Mesodermal cell (in vitro differentiated cells): ENCODE measurements around the gene TREX2.
A peak's percentile ranks its signal among the peaks of the same experiment; 100 is the strongest.

Experiments used
- H3K27ac ChIP-seq: 2 replicates; pipeline ENCODE4 v1.7.0; 2013; ENCODE audit warnings: mild to moderate bottlenecking, low read depth, low read length, moderate library complexity; ENCODE audit not compliant: severe bottlenecking
- H3K36me3 ChIP-seq: 2 replicates; pipeline ENCODE4 v1.7.1; 2013; ENCODE audit warnings: mild to moderate bottlenecking, low read length, moderate library complexity; ENCODE audit not compliant: control insufficient read depth, insufficient read depth
- H3K4me1 ChIP-seq: one replicate; pipeline ENCODE4 v1.7.1; 2013; ENCODE audit warnings: mild to moderate bottlenecking, low read length; ENCODE audit not compliant: insufficient read depth, control insufficient read depth, poor library complexity, severe bottlenecking
- H3K4me3 ChIP-seq: 2 replicates; pipeline ENCODE4 v1.7.0; 2013; ENCODE audit warnings: low read length, control low read depth, mild to moderate bottlenecking; ENCODE audit not compliant: insufficient read depth, poor library complexity, severe bottlenecking; ENCODE audit errors: extremely low read depth
- H3K9me3 ChIP-seq: 2 replicates; pipeline ENCODE4 v1.7.1; 2013; ENCODE audit warnings: mild to moderate bottlenecking, low read length, moderate library complexity; ENCODE audit not compliant: control insufficient read depth
- WGBS, 2 experiments: methylation state at CpG; one replicate each; pipeline ENCODE4 v1.1.5; 2013; ENCODE audit warnings: missing lambda C conversion rate in 2 of 2; ENCODE audit not compliant: insufficient coverage in 2 of 2; 5-methylcytosine and 5-hydroxymethylcytosine counted together

The TREX2 gene

DNA sequence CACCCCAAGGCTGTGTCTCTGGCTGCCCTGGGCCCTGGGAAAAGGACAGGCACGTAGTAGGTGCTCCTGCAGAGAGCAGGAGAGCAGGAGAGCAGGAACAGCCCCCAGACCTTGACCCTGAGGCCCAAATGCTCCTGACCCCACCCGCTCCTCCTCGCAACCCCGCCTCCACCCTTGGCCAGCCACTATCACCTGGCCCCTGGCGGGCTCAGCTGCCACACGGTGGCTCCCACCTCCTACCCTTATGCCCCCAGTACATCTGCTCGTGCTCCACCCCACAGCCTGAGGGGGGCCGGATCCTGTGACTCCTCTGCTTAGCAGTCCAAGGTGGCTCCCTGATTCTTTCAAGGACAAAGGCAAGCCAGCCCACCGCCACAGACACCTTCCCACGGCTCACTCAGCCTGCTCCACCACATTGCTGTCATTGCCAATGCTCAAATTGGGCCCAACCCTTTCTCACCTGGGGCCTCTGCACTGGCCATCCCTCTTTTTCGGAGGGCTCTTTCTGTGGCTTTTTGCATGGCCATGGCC lies 30.0 kb upstream of the TREX2 start:
- H3K36me3 ChIP-seq: no peaks in the 10 kb centered on the region
- no peak overlapping the region for H3K27ac ChIP-seq
- no peaks in the 10 kb centered on the region for H3K9me3 ChIP-seq
- H3K4me1 ChIP-seq: peaks cover 9% of the 10 kb centered on the region
- H3K4me3 ChIP-seq: no peak overlapping the region
- 81 to 89% methylated on average over 5 to 9 of the region's 11 CpGs for WGBS, 2 experiments

DNA sequence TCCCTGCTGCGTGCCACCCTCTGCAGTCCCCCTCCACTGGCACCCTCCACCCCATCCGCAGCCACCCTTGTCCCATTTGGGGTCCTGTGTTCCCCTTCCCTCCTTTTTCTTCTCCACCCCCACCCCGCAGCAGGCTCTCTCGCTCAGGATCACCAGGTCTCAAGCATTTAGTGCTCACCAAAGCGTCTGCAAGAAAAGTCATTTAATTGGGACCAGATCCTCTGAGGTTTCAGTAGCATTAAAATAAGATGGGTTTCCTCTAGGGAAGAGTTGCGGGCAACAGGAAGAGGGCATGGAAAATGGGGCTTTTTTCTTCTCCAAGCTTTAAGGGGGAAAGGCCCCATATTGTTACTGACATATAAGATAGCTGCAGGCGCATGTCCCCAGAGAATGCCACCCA lies 29.4 kb upstream of the TREX2 start:
- Histone ChIP-seq H3K27ac (no peak overlapping the region), H3K36me3 (no peaks in the 10 kb centered on the region), H3K4me3 (no peak overlapping the region), H3K4me1 (peaks cover 9% of the 10 kb centered on the region), H3K9me3 (no peaks in the 10 kb centered on the region)
- 67 to 100% methylated on average over 1 to 2 of the region's 7 CpGs for WGBS, 2 experiments

DNA sequence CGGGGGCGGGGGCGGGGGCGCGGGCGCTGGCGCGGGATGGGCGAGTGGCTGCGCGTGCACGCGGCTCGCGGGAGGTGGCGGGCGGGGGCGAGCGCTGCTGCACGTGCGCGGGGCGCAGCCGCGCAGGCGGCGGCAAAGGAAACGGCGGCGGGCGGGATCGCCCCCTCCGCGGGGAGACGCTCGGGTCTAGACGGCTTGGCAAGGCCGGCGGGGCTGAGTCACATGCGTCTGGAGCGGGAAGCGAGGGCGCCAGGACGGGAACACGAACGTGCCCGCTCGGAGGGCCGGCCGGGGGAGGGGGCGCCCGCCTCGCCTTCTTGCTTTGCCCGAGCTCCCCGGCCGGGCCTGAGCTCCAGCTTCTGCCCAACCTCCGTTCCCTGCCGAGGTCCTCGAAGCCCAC lies 28.9 kb upstream of the TREX2 start:
- Histone ChIP-seq H3K4me1 (peaks cover 9% of the 10 kb centered on the region), H3K9me3 (no peaks in the 10 kb centered on the region), H3K36me3 (no peaks in the 10 kb centered on the region), H3K27ac (no peak overlapping the region), H3K4me3 (no peak overlapping the region)
- 20% methylated on average over 1 of the region's 59 CpGs; no CpG with 5 or more reads in 1 of the 2 experiments for WGBS, 2 experiments

DNA sequence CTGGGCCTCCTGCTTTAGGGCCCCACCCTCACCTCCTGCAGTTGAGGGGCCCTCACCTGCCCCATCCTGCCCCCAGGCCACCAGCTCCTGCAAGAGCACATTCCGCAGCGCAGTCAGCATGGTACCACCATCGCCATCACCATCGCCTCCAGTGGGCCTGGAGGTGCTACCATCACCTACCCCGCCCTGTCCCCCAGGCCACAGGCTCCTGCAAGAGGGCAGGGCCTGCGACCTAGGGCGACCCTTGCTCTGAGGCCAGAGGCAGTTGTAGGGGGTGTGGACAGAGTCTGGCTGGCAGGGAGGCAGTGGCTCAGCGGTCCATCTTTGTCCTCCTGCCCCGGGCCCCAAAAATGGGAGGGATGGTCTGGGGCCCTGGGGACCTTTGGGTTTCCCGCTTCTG lies 28.4 kb upstream of the TREX2 start:
- no peak overlapping the region for H3K27ac ChIP-seq
- H3K9me3 ChIP-seq: no peaks in the 10 kb centered on the region
- peaks cover 9% of the 10 kb centered on the region for H3K4me1 ChIP-seq
- H3K36me3 ChIP-seq: no peaks in the 10 kb centered on the region
- 90% methylated on average over 2 of the region's 10 CpGs; no CpG with 5 or more reads in 1 of the 2 experiments for whole genome bisulfite sequencing, 2 experiments
- no peak overlapping the region for H3K4me3 ChIP-seq

DNA sequence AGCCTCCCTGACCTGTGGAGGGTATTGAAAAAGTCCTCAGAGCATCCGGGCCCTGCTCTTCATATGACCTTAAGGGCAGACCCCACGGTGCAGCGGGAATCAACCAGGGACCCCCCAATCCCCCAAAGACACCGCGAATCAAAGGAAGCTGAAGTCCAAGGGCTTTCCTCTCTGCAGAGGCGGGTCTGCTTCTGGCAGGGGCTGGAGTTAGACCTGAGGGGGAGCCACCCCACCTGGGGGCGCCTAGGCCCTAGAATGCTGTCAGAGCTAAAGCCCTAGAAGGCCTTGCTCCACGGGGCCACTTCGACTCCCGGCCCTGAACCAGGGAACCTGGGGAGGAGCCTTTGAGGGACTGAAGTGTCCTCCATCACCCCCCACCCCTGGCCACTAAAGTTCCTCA lies 27.3 kb upstream of the TREX2 start:
- 93% methylated on average over 2 of the region's 10 CpGs; no CpG with 5 or more reads in 1 of the 2 experiments for WGBS, 2 experiments
- Histone ChIP-seq H3K36me3 (no peaks in the 10 kb centered on the region), H3K27ac (no peak overlapping the region), H3K4me1 (peaks cover 9% of the 10 kb centered on the region), H3K4me3 (no peak overlapping the region), H3K9me3 (no peaks in the 10 kb centered on the region)

DNA sequence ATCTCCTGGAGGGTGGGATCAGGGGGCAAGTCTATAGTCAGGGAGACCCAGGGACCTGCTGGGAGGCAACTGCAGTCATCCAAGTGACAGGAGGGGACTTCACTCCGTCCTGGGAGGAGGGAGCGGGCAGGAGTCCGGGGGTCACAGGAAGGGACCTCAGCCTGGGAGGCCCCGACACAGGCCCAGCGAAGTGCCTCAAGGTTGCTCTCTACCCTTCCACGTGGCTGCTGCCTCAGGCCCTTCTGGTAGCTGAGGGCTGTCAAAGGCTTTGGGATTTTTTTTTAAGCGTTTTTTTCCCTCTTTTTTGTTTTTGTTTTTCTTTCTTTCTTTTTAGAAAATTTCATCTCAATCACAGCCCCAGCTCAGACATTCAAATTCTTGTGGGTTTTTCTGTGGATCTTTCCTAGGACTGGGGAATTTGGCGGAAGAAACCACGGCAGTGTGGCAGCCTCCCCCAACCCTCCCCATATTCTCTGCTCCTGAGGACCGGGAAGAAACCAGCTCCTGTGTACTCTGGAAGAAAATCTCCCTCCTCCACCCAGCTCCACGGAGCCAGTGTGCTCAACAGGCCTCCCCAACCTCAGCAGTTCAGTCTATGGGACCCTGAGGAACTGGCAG lies 25.9 kb upstream of the TREX2 start:
- Histone ChIP-seq H3K36me3 (no peaks in the 10 kb centered on the region), H3K4me1 (no peaks in the 10 kb centered on the region), H3K9me3 (no peaks in the 10 kb centered on the region), H3K27ac (no peak overlapping the region), H3K4me3 (no peak overlapping the region)
- WGBS, 2 experiments: 0% methylated on average over 1 of the region's 11 CpGs

DNA sequence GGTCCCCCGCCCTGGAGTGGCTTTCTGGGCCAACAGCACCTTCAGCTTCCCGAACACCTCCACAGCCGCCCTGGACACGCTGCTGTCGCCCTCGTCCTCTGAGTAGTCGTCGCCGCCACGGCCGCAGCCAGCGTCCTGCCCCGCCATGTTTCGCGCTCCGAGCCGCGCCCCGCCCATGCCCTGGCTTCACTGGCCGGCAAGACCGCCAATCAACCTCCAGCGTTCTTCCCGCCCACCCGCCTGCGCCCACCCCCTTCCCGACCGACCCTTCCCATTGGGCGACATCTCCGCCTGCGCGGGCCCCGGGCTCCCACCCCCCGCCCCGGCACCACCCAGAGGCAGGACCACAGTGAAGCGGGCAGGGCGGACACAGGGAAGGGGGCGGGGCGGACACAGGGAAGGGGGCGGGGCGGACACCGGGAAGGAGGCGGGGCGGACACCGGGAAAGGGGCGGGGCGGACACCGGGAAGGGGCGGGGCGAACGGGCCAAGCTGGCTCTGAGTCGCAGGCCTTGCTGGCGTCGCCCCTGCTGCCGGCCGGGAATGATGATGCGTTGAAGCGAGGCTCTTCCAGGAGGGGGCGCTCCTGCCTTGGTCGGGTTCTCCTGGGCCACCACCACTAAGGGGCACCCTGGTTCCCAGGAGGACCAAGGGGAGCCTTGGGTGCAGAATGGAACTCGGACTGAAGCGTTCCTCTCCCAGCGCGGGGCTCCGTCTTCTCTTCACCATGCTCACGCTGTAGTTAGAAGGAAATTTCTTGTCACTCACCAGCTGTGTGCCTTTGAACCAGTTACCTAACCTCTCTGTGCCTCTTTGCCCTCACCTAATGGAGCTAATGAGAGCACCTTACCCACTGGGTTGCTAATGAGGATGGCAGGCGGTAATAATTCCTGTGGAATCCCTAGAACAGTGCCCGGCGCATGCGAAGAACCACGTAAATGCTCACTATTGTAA lies 24.8 kb upstream of the TREX2 start, which contains the start of gene HAUS7:
Gene HAUS7 (minus strand): TSS at position 166 of the 953 bp plus-strand sequence. CDS start 19 bp downstream, at position 147.
- peak within 1 kb of the TSS; percentile 29 for H3K27ac ChIP-seq
- no peaks in the 10 kb centered on the region for H3K4me1 ChIP-seq
- 0 to 17% methylated on average over 5 to 21 of the region's 70 CpGs for WGBS, 2 experiments
- peak within 1 kb of the TSS; percentile 62 for H3K4me3 ChIP-seq
- no peaks in the 10 kb centered on the region for H3K9me3 ChIP-seq
- no peaks in the 10 kb centered on the region for H3K36me3 ChIP-seq

DNA sequence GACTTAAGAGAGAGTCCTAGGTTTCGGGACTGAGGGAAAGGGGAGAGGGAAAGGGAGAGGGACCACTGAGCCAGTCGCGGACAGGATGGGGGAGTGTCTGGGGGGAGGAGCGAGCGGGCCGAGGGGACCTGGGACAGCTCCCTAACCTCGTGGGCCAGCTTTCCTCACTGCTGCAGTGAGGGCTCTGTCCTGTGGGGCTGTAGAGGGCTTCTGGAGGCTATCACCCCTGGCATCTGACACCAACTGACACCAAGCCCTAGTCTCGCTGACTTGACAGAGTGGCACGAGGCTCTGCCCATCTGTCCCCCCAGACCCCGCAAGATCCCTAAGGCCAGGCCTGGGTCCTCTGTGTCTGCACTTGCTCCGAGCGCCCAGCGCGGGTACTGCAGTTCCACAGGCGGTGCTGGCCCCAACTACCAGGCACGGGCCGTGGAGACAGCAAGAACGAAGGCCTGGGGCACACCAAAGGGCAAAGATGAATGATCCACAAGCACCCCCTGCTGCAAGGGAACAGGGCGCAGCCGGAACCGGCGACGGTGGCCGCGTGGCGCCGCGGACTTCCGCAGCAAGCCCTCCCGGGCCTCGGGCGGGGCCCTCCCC lies 24.1 kb upstream of the TREX2 start:
- WGBS, 2 experiments: 0% methylated on average over 5 to 9 of the region's 32 CpGs

DNA sequence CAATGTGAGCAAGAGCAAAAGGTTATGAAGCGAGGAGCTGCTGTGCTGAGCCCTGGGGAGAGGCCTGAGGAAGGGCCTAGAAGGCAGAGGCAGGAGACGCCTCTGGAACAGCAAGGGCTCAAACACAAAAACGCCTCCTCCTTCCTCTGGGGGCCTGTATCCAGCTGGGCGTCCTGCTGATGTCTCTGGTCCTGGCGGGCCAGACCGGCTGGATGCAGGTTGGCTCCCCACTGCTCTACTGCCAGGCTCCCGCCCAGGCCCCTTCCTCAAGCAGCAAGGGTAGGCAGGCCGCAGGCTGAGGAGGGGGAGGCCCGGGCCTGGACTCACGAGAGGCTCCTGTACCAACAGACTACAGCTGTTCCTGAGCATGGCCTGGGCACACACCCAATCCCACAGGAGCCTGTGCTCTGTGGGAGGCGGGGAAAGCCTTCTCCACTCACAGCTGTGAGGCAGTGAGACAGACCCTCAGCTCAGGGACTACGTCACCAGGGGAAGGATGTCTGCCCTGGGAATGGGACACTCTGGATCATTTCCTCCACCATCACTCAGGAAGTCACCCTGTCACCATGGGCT lies 22.2 kb upstream of the TREX2 start:
- Histone ChIP-seq H3K4me1 (no peaks in the 10 kb centered on the region), H3K27ac (no peak overlapping the region), H3K4me3 (no peak overlapping the region), H3K36me3 (no peaks in the 10 kb centered on the region), H3K9me3 (no peaks in the 10 kb centered on the region)
- WGBS, 2 experiments: 86 to 95% methylated on average over 3 to 8 of the region's 12 CpGs

More for the DNA sequence above, 24.1 kb upstream of the TREX2 start:
- Histone ChIP-seq H3K4me3 (peak overlapping the region; percentile 62), H3K9me3 (no peaks in the 10 kb centered on the region), H3K4me1 (no peaks in the 10 kb centered on the region), H3K36me3 (no peaks in the 10 kb centered on the region), H3K27ac (peak overlapping the region; percentile 29)

DNA sequence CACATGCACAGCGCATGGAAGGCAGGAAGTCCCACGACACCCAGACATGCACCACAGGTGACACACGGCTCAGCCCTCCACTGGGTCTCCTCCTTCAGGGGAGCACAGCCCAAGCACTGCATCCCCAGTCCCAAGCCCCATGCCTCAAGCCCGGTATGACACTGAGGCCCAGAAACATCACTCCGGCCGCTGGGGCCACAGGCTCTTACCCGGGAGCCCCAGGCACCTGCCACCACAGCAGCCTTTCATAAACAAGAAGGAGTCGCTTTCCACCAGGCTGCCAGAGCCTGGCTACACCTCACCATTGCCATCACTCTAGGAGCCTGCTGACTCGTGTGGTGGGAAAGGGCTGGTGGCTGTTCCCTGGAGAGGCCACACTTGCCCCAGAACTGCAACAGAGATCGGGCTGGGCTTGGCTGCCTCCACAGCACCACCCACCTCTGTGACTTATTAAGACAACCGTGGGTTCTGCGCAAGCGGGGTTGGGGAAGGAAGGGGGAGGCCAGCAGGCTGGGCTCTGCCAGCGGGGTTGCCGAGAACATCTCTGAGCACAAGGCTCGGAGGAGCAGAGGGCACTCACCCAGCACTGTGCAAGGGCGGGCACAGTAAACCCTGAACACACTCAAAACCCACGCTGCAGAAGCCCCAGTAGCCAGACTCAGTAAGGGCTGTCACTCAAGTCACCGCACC lies 20.0 kb upstream of the TREX2 start:
- no peak overlapping the region for H3K4me3 ChIP-seq
- peaks cover 4% of the 10 kb centered on the region for H3K4me1 ChIP-seq
- H3K36me3 ChIP-seq: no peaks in the 10 kb centered on the region
- H3K9me3 ChIP-seq: no peaks in the 10 kb centered on the region
- no peak overlapping the region for H3K27ac ChIP-seq
- WGBS, 2 experiments: 90 to 100% methylated on average over 2 to 4 of the region's 19 CpGs
